Measurements from ENCODE around the gene ULBP3. TPM values are rescaled to one million over a fixed set of nuclear protein-coding genes. Genes with fewer than 3 reads are reported as not detected.

Gene ULBP3
- polyA plus RNA-seq, 1 of the 3 experiments (the other 2 are of a cell fraction), result 4.6 TPM

DNA sequence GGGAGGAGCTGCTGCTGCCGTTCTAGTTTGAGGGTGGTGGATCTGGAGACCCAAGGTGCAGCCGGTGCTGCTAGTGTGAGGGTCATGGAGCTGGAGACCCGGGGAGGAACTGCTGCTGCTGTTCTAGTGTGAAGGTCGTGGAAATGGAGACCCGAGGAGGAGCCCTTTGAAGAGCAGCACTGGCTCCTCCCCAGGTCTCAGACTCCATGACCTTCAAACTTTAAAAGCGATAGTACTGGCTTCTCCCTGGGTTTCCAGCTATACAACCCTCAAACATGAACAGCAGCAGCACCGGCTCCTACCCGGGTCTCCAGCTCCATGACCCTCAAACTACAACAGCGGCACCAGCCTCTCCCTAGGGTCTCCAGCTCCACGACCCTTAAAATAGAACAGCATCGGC, 15.5 kb downstream of the ULBP3 start:
- POLR2A ChIA-PET, result no interaction called here
- TF ChIP-seq IRF3 (IDR thresholded peaks at IDR 0.05; ENCODE audit: low read depth, low read length), result no peak
- TF ChIP-seq NFIC (IDR thresholded peaks at IDR 0.05; ENCODE audit: borderline replicate concordance), result no peak
- TF ChIP-seq ZBTB33 (IDR thresholded peaks at IDR 0.05; ENCODE audit: borderline replicate concordance, low read depth), result no peak
- no peak for TF ChIP-seq RFX5 (IDR thresholded peaks at IDR 0.05; ENCODE audit: low read length)
- TF ChIP-seq TCF12 (IDR thresholded peaks at IDR 0.05), result no peak
- TF ChIP-seq USF2 (IDR thresholded peaks at IDR 0.05; ENCODE audit: borderline replicate concordance, low read depth, low read length), result no peak
- no peak for TF ChIP-seq FOXM1 (IDR thresholded peaks at IDR 0.05; ENCODE audit: low read depth)
- TF ChIP-seq JUND (IDR thresholded peaks at IDR 0.05), result no peak
- TF ChIP-seq RCOR1 (IDR thresholded peaks at IDR 0.05; ENCODE audit: low read length), result no peak
- no peak for TF ChIP-seq EZH2phosphoT487 (IDR thresholded peaks at IDR 0.05; ENCODE audit: borderline replicate concordance, low read depth)
- TF ChIP-seq MEF2A (IDR thresholded peaks at IDR 0.05; ENCODE audit: borderline replicate concordance, low read depth), result no peak
- no peak for TF ChIP-seq SMC3 (IDR thresholded peaks at IDR 0.05; ENCODE audit: low read depth, low read length)
- TF ChIP-seq TAF1 (IDR thresholded peaks at IDR 0.05; ENCODE audit: borderline replicate concordance, low read depth, low read length), result no peak
- no peak for TF ChIP-seq FOXJ3 (CRISPR knock-in tag; IDR thresholded peaks at IDR 0.05)
- TF ChIP-seq, protein P1, sequence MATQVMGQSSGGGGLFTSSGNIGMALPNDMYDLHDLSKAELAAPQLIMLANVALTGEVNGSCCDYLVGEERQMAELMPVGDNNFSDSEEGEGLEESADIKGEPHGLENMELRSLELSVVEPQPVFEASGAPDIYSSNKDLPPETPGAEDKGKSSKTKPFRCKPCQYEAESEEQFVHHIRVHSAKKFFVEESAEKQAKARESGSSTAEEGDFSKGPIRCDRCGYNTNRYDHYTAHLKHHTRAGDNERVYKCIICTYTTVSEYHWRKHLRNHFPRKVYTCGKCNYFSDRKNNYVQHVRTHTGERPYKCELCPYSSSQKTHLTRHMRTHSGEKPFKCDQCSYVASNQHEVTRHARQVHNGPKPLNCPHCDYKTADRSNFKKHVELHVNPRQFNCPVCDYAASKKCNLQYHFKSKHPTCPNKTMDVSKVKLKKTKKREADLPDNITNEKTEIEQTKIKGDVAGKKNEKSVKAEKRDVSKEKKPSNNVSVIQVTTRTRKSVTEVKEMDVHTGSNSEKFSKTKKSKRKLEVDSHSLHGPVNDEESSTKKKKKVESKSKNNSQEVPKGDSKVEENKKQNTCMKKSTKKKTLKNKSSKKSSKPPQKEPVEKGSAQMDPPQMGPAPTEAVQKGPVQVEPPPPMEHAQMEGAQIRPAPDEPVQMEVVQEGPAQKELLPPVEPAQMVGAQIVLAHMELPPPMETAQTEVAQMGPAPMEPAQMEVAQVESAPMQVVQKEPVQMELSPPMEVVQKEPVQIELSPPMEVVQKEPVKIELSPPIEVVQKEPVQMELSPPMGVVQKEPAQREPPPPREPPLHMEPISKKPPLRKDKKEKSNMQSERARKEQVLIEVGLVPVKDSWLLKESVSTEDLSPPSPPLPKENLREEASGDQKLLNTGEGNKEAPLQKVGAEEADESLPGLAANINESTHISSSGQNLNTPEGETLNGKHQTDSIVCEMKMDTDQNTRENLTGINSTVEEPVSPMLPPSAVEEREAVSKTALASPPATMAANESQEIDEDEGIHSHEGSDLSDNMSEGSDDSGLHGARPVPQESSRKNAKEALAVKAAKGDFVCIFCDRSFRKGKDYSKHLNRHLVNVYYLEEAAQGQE (IDR thresholded peaks at IDR 0.05; ENCODE audit: low read depth, low read length), result no peak
- no peak for TF ChIP-seq YY1 (IDR thresholded peaks at IDR 0.05; ENCODE audit: low read depth)
- no peak for TF ChIP-seq CTCF (IDR thresholded peaks at IDR 0.05)
- TF ChIP-seq, protein P2, sequence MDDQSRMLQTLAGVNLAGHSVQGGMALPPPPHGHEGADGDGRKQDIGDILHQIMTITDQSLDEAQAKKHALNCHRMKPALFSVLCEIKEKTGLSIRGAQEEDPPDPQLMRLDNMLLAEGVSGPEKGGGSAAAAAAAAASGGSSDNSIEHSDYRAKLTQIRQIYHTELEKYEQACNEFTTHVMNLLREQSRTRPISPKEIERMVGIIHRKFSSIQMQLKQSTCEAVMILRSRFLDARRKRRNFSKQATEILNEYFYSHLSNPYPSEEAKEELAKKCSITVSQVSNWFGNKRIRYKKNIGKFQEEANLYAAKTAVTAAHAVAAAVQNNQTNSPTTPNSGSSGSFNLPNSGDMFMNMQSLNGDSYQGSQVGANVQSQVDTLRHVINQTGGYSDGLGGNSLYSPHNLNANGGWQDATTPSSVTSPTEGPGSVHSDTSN (IDR thresholded peaks at IDR 0.05), result no peak
- TF ChIP-seq SIN3A (IDR thresholded peaks at IDR 0.05; ENCODE audit: borderline replicate concordance, low read depth, low read length), result no peak
- no peaks in the 10 kb centered on the region for H3K36me3 ChIP-seq (replicated peaks in 1 of 2; ENCODE audit: control insufficient read depth in 1 of 2, insufficient read depth in 2 of 2, low read length in 1 of 2)
- H2AFZ ChIP-seq (ENCODE audit: low read depth), result no peak overlapping the region
- CTCF ChIA-PET, result interaction anchor here (1.3 to 1.6 kb wide), 3 partner anchors 18 to 37 kb away, joined by 3 to 5 read pairs (median 4); no protein-coding TSS in a partner anchor
- H3K79me2 ChIP-seq (ENCODE audit: insufficient read depth), result no peaks in the 10 kb centered on the region
- no peak overlapping the region for H3K9ac ChIP-seq
- H3K4me2 ChIP-seq, result no peak overlapping the region
- H3K4me3 ChIP-seq (ENCODE audit: low read depth in 2 of 2, low read length in 1 of 2), result no peak overlapping the region
- no peak for DNase-seq
- H3K27me3 ChIP-seq (ENCODE audit: insufficient read depth), result peaks cover 41% of the 10 kb centered on the region
- no peaks in the 10 kb centered on the region for H3F3A ChIP-seq (replicated peaks; ENCODE audit: insufficient read depth)
- H3K4me1 ChIP-seq (ENCODE audit: control insufficient read depth in 1 of 2, insufficient read depth in 2 of 2, low read depth in 1 of 2, low read length in 1 of 2), result no peaks in the 10 kb centered on the region
- 3% methylated on average over 10 of the region's 11 CpGs for WGBS (ENCODE audit: low lambda C conversion rate)
- H3K27ac ChIP-seq (ENCODE audit: low read depth in 2 of 2, low read length in 1 of 2), result no peak overlapping the region
- H3K9me2 ChIP-seq, result no peaks in the 10 kb centered on the region
- H4K20me1 ChIP-seq (ENCODE audit: insufficient read depth), result no peaks in the 10 kb centered on the region
- H3K9me3 ChIP-seq, result no peaks in the 10 kb centered on the region
